ENCODE measurements around the gene YBX3. TPM values are rescaled to one million over a fixed set of nuclear protein-coding genes. Genes with fewer than 3 reads are reported as not detected.
"Not testable (repeated sequence)": the region's sequence is repeated elsewhere in the genome, so short reads cannot be mapped to it uniquely, and the experiment has no call there.

The YBX3 gene
- total RNA-seq: 57.9 and 60.7 TPM in 2 replicates

DNA sequence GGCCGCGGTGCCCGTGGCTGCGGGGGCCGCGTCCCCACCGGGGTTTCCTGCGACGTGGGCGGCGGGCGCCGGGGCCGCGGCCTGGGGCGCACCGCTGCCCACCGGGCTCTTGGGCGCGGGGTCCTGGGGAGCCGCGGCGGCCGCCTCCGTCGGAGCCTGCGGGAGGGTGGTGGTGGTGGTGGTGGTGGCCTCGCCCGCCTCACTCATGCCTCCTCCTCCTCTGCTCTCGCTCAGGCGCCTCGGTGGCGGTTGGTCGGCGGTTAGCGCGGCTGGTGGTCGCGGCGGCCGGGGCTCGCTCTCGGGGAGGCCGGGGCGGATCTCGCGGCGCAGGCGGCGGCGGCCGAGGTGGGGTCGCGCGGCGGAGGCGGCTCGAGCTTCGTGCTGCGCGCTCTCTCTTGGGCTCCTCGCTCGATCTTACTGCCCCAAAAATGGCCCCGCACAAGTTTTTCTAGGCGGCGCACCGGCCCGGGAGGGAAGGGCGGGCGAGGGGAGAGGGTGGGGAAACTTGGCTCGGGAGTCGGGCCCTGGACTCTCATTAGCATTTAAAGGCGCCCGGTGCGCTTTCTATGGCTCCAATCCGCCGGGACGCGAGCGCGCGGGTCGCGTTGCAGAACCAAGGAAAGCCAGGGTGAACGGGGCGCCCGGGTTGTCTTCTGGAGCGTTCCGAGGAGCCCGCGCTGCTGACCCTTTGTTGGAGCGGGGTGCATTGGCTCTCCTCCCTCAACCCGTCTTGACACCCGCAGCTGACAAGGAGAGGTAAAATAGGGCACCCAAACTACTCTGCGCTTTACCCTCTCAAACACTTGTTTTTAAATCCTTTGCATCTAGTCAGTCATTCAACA is at the start of gene YBX3:
Gene YBX3, minus strand, starts transcription at position 419 of the 842 bp plus-strand sequence. Its CDS starts 212 bp downstream, at position 207.
- intact Hi-C loops (cut with micrococcal nuclease): loop anchor here (1.0 to 5.0 kb wide), 4 partner anchors 27 to 1259 kb away; partner anchors contain the start of genes GABARAPL1 and STYK1

DNA sequence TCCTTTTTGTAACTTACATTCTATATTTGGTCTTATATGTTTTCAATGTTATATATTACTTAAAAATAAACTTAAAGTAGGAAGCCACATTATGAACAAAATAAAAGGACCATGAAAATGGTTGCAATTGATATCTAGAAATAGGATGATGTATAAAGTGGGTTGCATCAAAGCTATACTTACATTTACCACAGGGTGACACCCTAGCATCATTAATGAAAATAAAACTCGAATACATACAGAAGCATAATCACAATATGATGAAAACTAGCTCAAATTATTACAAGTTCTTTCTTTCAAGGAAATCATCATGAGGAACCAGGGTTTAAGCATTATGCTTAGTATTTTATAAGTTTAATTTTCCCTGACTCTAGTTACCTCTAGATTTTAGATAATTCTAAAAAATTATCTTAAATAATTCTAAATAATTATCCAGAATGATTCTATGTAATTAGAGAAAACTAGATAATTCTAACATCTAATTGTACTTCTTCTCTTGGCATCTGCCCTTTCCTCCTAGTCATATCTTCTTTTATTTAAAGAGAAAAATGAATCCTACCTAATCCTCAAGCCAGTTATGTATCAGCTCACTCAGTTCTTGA is 48.1 kb upstream of the YBX3 start:
- intact Hi-C loops (cut with micrococcal nuclease): loop anchor here (1.0 kb wide), 2 partner anchors 428 to 715 kb away; no protein-coding TSS in a partner anchor

DNA sequence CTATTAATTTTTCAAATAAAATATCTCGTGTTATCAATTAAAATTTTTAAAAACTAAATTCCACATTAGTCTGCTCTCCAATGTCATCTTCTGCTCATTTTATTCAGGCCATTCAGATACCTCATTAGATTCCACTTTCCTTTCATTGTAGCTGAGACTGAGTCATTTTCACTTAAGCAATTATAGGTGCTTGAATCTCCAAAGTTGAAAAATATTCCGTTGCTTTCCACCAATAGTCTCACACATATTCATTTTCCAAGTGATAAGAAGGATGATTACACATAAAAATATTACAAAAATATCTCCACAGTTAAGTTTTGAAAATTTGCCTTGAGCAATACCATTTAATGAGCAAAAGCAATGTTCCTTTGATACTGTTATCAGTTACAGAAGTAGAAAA is 36.5 kb upstream of the YBX3 start:
- intact Hi-C loops (cut with micrococcal nuclease): no loop called here

DNA sequence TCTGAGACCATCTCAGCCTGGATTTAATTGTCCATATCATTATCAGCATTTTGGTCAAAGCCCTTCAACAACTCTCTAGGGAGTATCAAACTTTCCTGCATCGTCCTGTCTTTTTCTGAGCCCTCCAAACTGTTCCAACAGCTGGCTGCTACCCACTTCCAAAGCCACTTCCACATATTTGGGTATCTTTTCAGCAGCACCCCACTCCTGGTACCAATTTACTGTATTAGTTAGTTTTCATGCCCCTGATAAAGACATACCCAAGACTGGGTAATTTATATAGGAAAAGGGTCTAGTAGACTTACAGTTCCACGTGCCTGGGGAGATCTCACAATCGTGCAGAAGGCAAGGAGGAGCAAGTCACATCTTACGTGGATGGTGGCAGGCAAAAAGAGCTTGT is 33.1 kb upstream of the YBX3 start:
- intact Hi-C loops (cut with micrococcal nuclease): no loop called here

DNA sequence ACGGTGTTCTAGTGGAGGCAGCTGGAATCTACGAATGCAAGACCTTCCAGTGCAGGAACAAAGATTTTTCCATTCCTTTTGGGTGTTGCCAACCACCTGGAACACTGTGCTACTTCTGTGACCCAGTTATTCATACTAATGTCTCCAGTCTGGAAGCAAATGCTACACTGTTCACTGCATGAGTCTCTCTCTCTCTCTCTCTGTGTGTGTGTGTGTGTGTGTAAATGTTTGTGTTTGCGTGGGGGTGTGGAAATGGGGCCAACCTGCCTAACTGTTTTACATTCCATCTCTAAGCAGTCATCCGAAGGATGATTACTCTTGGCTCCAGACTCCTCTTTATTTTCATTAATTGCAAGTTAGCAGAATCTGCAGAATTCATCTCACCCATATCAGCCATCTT is 29.9 kb upstream of the YBX3 start:
- intact Hi-C loops (cut with micrococcal nuclease): loop anchor here (5.0 kb wide), 1 partner anchor 141 kb away; the partner anchor contains the start of gene MAGOHB

DNA sequence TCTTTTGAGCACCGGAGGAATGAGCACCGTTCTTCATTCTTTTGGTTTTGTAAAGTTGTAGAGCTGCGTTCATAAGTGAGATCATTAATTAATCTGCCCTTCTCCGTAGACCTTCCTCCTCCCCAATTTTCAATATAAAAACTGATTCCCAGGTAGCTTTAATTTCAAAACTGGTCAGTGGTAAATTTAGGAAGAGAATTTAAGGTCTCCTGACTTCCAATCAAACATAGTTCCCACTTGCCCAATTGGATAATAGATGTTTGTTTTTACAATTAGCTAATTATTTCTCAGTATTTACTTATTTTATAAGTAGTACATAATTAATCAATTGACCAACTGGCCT is 27.2 kb upstream of the YBX3 start:
- intact Hi-C loops (cut with micrococcal nuclease): loop anchor here (1.0 to 5.0 kb wide), 4 partner anchors 27 to 515 kb away; partner anchors contain the start of genes MAGOHB and YBX3

DNA sequence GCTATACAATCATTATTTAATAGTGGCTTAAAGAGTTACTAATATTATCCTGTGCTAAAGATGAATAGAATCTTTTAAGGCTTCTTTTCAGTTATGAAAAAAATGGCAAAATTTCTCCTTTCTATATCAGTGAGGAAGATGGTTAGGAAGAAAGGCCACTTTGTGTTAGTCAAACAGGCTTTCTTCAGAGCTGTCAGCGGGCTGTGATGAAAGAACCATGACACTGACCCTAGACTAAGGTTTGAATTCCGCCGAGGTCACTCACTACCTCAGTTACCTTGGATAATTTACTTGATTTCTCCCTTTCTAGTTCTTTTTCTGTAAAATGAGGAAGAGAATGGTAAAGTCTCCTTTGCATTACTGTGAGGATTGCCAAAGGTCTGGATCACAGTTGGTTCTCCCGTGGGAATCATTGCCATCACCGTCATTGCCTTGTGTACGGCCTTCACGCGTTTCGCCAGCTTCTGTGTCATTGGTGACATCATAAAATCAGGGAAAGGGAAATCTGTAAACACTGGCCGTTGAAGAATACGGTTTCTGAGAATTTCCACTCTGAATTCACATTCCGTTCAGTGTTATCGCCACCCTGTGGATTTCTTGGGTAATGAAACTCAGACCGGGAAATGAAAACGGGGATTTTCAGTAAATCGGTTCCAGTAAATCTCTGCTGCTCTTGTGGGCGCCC is 26.7 kb upstream of the YBX3 start:
- intact Hi-C loops (cut with micrococcal nuclease): loop anchor here (1.0 to 5.0 kb wide), 4 partner anchors 27 to 515 kb away; partner anchors contain the start of genes MAGOHB and YBX3

DNA sequence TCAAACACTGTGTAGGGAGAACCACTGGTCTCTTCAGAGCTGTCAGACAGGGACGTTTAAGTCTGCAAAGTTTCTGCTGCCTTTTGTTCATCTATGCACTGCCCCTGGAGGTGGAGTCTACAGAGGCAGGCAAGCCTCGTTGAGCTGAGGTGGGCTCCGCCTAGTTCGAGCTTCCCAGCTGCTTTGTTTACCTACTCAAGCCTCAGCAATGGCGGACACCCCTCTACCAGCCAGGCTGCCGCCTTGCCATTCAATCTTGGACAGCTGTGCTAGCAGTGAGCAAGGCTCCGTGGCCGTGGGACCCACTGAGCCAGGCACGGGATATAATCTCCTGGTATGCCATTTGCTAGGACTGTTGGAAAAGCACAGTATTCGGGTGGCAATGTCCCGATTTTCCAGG is 24.6 kb upstream of the YBX3 start:
- intact Hi-C loops (cut with micrococcal nuclease): no loop called here

DNA sequence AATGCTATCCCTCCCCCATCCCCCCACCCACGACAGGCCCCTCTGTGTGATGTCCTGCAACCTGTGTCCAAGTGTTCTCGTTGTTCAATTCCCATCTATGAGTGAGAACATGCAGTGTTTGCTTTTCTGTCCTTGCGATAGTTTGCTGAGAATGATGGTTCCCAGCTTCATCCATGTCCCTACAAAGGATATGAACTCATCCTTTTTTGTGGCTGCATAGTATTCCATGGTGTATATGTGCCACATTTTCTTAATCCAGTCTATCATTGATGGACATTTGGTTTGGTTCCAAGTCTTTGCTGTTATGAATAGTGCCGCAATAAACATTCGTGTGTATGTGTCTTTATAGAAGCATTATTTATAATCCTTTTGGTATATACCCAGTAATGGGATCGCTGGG is 20.3 kb upstream of the YBX3 start:
- intact Hi-C loops (cut with micrococcal nuclease): not testable (repeated sequence)

DNA sequence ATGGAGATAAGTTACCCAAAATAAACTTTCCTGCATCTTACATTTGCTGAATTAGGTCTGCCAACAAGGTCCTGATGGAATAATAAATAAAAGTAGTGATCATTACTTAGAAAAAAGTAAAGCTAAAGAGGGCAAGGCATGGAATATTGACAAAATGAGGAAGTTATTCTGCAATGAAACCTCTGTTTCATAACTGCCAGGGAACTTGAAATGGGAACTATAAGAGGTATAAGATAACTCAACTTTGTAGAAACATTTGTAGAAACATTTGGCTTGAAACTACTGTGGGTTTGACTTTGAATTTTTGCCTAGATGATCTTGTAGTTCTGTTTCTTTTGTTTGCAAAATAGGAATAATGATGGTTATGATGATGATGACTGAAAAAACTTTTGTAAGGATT is 18.7 kb upstream of the YBX3 start:
- intact Hi-C loops (cut with micrococcal nuclease): no loop called here

DNA sequence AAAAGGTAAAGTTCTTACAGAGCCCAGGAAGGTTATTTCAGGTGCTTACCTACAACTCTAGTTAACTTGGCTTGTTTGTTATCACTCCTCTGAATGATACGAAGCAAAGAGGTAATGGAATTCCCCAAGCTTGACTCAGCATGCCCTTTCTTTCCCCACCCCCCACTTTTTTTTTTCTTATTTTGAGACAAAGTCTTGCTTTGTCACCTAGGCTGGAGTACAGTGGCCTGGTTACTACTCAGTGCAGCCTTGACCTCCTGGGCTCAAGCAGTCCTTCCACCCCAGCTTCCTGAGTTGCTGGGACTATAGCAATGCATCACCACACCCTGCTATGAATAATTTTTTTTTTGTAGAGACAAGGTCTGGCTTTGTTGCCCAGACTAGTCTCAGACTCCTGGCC is 17.1 kb upstream of the YBX3 start:
- intact Hi-C loops (cut with micrococcal nuclease): no loop called here

DNA sequence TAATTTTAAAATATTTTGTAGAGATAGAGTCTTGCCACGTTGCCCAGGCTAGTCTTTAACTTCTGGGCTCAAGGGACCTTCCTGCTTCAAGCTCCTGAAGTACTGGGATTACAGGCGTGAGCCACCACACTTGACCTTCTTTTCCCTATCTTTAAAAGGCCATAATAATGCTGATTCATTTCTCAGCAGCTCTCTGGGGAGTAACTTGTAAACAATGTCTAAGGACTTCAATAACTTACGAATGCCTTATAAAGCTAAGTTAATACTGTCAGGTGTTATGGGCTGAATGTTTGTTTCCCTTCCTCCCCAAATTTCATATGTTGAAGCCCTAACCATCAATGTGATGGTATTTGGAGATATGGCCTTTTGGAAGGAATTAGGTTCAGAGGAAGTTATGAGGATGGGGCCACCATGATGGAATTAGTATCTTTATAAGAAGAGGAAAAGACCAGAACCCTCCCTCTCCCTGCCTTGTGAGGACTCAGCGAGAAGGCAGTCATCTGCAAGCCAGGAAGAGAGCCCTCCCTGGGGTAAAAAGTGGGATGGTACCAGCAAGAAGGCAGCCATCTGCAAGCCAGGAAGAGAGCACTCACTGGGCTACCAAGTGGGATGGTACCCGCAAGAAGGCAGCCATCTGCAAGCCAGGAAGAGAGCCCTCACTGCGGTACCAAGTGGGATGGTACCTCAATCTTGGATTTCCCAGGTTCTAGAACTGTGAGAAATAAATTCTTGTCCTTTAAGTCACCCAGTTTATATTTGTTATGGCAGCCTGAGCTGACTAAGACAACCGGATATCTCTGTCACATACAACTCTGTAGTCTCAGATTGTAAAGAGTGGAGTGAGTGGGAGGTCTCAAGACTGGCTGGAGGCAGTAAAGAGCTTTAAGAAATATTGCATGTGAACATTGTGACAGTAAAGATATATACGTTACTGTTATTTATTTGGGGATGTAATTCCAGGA is 16.3 kb upstream of the YBX3 start:
- intact Hi-C loops (cut with micrococcal nuclease): no loop called here

DNA sequence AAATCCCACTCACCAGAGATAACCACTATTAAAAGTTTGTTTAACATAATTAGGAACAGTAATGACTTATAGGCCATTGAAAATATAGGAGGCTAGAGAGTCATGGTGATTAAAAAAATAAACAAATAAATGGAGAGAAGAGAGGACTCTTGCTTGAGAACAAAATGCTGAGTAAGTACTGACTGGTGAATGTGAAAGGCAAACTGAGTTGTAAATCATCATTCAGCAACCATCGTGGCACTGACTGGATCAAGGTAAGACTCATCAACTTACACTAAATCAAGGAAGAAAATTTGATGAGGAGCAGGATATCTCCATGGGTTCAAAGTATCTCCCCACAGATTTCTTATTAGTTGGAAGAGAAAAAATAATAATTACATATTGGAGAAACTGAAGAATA is 14.1 kb upstream of the YBX3 start:
- intact Hi-C loops (cut with micrococcal nuclease): no loop called here

DNA sequence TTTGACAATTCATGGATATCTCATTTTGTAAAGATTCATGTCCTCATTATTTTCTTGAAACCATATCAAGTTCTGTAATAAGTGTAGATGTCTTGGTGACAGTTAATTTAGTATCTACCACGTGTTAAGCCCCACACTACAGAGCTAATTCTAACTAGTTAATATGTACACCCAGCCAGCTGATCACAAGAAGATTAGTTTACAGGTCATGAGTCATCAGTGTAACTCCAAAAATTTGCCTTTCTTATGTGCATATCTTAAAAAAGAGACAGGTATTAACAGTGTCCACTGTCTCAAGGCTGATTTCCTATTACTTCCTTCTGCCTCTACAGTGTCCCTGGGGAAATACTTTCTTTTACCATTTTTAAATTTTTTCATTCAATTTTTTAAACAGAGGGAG is 13.3 kb upstream of the YBX3 start:
- intact Hi-C loops (cut with micrococcal nuclease): no loop called here

DNA sequence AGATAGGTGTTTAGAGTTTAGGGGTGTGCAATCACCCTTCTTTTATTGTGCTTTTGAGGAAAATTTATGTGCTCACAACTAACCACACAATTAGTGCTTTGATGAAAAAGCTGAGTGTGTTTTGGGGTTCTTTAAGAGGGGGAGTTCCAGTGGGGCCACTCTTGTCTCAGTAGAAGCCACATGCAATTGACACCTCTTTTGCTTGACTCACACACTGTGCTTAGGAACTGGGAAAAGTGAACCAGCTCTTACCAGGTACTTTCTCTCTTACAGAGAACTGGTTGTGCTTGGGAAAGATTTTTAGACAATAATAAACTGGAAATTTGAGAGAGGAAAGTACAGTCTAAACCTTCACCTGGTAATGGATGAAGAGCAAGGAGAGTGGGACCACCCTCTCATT is 12.3 kb upstream of the YBX3 start:
- intact Hi-C loops (cut with micrococcal nuclease): no loop called here

DNA sequence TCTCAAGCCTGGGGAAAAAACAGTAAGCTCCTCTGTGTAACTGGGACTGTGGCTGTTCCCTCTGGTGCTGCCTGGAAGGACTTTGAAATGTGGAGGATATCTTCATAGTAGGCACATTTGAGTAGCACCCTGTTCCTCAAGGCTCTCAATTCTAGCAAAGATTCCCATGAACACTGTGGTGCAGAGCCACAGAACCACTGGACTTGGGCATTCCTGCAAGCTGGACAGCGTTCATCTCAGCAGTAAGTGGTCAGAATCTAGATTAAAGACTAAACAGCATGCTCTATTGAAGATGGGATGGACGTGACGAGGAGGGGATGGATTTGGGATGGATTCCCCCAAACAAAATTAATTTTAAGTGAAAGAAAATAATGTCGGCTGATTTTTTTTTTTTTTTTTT is 9.4 kb upstream of the YBX3 start:
- intact Hi-C loops (cut with micrococcal nuclease): no loop called here

DNA sequence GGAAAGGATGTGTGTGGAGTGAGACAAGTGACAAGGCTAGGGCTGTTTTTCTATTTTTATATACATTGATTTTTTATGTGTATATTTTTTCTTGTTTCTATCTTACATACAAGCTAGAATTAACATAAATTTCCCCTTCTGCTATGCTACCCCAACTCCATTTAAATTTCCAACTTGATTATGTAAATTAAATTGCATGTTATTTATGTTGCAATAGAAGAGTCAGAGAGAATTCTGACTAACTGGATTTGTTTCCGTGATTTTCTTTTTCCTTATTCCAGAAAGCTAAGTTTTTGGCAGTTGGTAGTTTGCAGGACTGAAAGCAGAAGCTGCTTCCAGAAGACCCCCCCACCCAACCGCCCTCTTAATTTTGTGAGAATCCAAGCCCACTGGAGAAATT is 8.9 kb upstream of the YBX3 start:
- intact Hi-C loops (cut with micrococcal nuclease): no loop called here

DNA sequence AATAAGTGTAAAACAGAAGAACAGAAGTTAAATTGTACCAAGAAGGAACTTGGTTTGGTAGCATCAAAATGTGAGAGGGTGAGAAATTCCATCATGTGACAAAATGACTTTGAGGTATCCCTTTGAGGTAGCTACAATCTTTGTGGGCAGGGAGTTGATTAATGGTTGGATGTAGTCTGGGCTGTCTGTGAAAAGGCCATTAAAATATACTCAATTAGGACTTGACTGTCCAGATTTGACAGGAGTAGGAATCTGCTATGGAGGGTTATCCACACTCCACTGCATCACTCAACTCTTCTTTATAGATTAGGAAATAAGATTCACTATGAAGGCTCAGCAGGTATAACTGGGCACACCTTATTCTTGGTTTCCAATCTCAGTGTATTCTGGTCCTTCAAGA is 7.4 kb upstream of the YBX3 start:
- intact Hi-C loops (cut with micrococcal nuclease): no loop called here

DNA sequence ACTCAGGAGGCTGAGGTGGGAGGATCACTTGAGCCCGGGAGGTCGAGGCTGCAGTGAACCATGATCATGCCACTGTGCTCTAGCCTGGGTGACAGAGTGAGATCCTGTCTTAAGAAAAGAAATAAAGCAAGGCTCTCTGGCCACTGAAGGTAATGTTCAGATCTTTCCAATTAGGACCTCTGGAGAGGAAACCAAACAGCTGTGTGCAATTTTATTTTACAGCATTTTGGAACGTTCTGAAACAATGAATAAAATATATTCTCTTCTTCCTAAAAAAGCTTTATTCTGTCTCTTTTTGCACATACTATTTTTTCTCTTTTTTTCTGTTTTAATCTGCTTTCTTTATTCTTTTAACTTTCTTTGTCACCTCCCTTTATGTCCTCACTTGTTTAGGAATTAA is 5.0 kb upstream of the YBX3 start:
- intact Hi-C loops (cut with micrococcal nuclease): no loop called here

DNA sequence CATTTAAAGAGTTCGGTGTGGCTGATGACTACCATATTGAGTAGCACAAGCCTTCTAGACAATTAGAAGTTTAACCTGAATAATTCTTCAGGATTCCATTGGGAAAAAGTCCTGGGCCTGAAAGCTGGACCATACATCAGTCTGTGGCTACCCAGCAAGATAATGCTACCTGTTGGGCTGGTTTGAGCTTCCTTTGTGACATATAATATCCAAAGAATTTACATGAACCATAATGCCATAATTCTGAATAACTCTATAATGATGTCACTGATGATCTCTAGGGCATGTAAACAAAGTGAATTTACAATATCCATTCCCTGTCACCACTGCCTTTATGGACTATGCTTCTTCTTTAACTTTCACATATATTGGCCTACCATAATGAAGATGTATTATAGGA is 3.8 kb upstream of the YBX3 start:
- intact Hi-C loops (cut with micrococcal nuclease): no loop called here

DNA sequence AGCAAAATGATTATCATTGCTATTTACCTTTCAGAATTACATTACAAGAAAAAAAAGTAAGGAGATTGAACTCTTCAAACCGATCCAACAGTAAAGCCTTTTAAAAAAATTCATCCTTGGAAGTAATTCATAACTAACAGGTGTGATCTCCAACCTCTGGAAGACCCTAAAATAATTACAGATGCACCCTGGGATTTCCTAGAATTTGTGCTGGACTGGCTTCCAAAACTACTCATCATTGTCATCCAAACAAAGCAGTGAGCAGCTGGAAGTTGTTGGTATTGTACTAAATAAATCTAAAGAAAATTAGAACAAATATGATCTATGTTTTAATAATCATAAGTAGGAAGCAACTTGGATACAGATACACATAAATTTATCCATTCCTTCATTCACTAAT is 1.9 kb upstream of the YBX3 start:
- intact Hi-C loops (cut with micrococcal nuclease): no loop called here
